Liver (tissue), 9 donors: Measurements from ENCODE around the gene LGALSL. TPM values are rescaled to one million over a fixed set of nuclear protein-coding genes. Genes with fewer than 3 reads are reported as not detected.

Experiments
- DNase-seq: peaks from one replicate; pipeline ENCODE4 v3.0.0-alpha.2; 2017; ENCODE audit warnings: low spot score
- H3K27ac ChIP-seq, 2 donors: one replicate each; pipeline ENCODE4 v1.7.0; 2013; ENCODE audit warnings: inconsistent platforms in 2 of 2, low read length in 2 of 2, control low read depth in 1 of 2, low read depth in 1 of 2, mild to moderate bottlenecking in 1 of 2
- H3K27me3 ChIP-seq, 4 donors: one replicate each; pipeline versions ENCODE4 v1.6.1 to v1.7.0; 2013; ENCODE audit warnings: low read length in 3 of 4, inconsistent platforms in 1 of 4, mild to moderate bottlenecking in 1 of 4, moderate library complexity in 1 of 4; ENCODE audit not compliant: control insufficient read depth in 4 of 4, insufficient read depth in 4 of 4
- H3K36me3 ChIP-seq, 4 donors: one replicate each; pipeline versions ENCODE4 v1.6.1 to v1.7.0; 2013; ENCODE audit warnings: low read length in 3 of 4, mild to moderate bottlenecking in 3 of 4, low read depth in 1 of 4, moderate library complexity in 1 of 4; ENCODE audit not compliant: control insufficient read depth in 4 of 4, insufficient read depth in 3 of 4
- H3K4me1 ChIP-seq, 4 donors: one replicate each; pipeline versions ENCODE4 v1.6.1 to v1.7.0; 2013; ENCODE audit warnings: low read length in 3 of 4, mild to moderate bottlenecking in 3 of 4, moderate library complexity in 1 of 4; ENCODE audit not compliant: control insufficient read depth in 4 of 4, insufficient read depth in 4 of 4
- H3K4me3 ChIP-seq, 3 donors: one replicate each; pipeline versions ENCODE4 v1.6.1 to v1.7.0; 2013; ENCODE audit warnings: low read length in 3 of 3, control low read depth in 1 of 3, low read depth in 1 of 3, mild to moderate bottlenecking in 1 of 3
- H3K9ac ChIP-seq, 2 donors: one replicate each; pipeline ENCODE4 v1.7.0; 2013; ENCODE audit warnings: low read length in 2 of 2, mild to moderate bottlenecking in 2 of 2, moderate library complexity in 2 of 2, control low read depth in 1 of 2, low read depth in 1 of 2
- H3K9me3 ChIP-seq, 4 donors: one replicate each; pipeline versions ENCODE4 v1.6.1 to v1.7.0; 2013; ENCODE audit warnings: low read length in 3 of 4; ENCODE audit not compliant: control insufficient read depth in 4 of 4
- EGR1 ChIP-seq, 2 donors: IDR thresholded peaks; 2 replicates each; pipeline ENCODE4 v1.6.1; 2016 to 2018; ENCODE audit warnings: antibody characterized with exemption in 2 of 2, low read depth in 2 of 2
- FOXA1 ChIP-seq: IDR thresholded peaks from 2 replicates; pipeline ENCODE4 v1.6.1; 2016; ENCODE audit warnings: antibody characterized with exemption
- HNF4A ChIP-seq, 2 donors: conservative IDR thresholded peaks; 2 replicates each; pipeline ENCODE4 v1.6.1; 2016; ENCODE audit warnings: antibody characterized with exemption in 2 of 2, mild to moderate bottlenecking in 2 of 2
- HNF4G ChIP-seq: IDR thresholded peaks from 2 replicates; pipeline ENCODE4 v1.6.1; 2016; ENCODE audit warnings: antibody characterized with exemption
- JUND ChIP-seq, 2 donors: IDR thresholded peaks; 2 replicates each; pipeline ENCODE4 v1.6.1; 2016; ENCODE audit warnings: antibody characterized with exemption in 2 of 2
- MAX ChIP-seq: IDR thresholded peaks from 2 replicates; pipeline ENCODE4 v1.6.1; 2016; ENCODE audit warnings: antibody characterized with exemption
- NR2F2 ChIP-seq: IDR thresholded peaks from 2 replicates; pipeline ENCODE4 v1.6.1; 2016; ENCODE audit warnings: antibody characterized with exemption
- SP1 ChIP-seq: IDR thresholded peaks from 2 replicates; pipeline ENCODE4 v1.6.1; 2018; ENCODE audit warnings: antibody characterized with exemption, mild to moderate bottlenecking
- TAF1 ChIP-seq: conservative IDR thresholded peaks from 2 replicates; pipeline ENCODE4 v1.6.1; 2016; ENCODE audit warnings: antibody characterized with exemption, mild to moderate bottlenecking
- YY1 ChIP-seq: IDR thresholded peaks from 2 replicates; pipeline ENCODE4 v1.6.1; 2016; ENCODE audit warnings: antibody characterized with exemption, mild to moderate bottlenecking
- ZBTB33 ChIP-seq: IDR thresholded peaks from 2 replicates; pipeline ENCODE4 v1.6.1; 2016; ENCODE audit warnings: antibody characterized with exemption
- WGBS: extraction: QIAGEN DNeasy Blood & Tissue Kit; methylation state at CpG from one replicate; pipeline ENCODE4 v1.1.7; 2013; 5-methylcytosine and 5-hydroxymethylcytosine counted together
- polyA plus RNA-seq, 2 donors: library from polyadenylated mRNA; stranded (reverse) in 1 of 2; unstranded in 1 of 2; fragments of 200-250 nt in 1 of 2; fragments of >200 nt in 1 of 2; fragmentation: Nextera tagmentation in 1 of 2; extraction: Ambion mirVana in 1 of 2; gene quantifications; one replicate each; pipeline versions ENCODE4 v1.2.1 to v1.2.3, GENCODE V29; 2013 to 2015
- total RNA-seq, 2 donors: library from RNA; depleted of rRNA; stranded (reverse); fragments of >200 nt; gene quantifications; one replicate each; pipeline ENCODE4 v1.2.3, GENCODE V29; 2014
- donor health status: healthy.
- donor health status: healthy.
- donor health status: healthy.
- donor health status: healthy.
- donor health status: healthy.

Gene LGALSL
- total and polyA plus RNA-seq, 4 donors = 2.4 to 8.7 (median 3.8) TPM

GRCh38 chr2:64498438-64498837, 44.5 kb downstream of the LGALSL start (continued):
- TF ChIP-seq ZBTB33 = no peak

- Histone ChIP-seq H3K27me3 (no peaks in the 10 kb centered on the region), H3K4me1 (no peaks in the 10 kb centered on the region), H3K9me3 (no peaks in the 10 kb centered on the region), H3K27ac (no peak overlapping the region), H3K4me3 (no peak overlapping the region), H3K9ac (no peak overlapping the region), H3K36me3 (no peaks in the 10 kb centered on the region)
- 95% methylated on average over 5 of the region's 5 CpGs for WGBS
- no peak for TF ChIP-seq ZBTB33
- no peak for TF ChIP-seq FOXA1
- TF ChIP-seq HNF4A (conservative IDR thresholded peaks at IDR 0.05) = no peak
- no peak for DNase-seq
Observed at GRCh38 chr2:64500549-64500948, 46.6 kb downstream of the LGALSL start.

GRCh38 chr2:64501946-64502345, 48.0 kb downstream of the LGALSL start:
- Histone ChIP-seq H3K9ac (no peak overlapping the region), H3K36me3 (no peaks in the 10 kb centered on the region), H3K9me3 (no peaks in the 10 kb centered on the region), H3K27me3 (no peaks in the 10 kb centered on the region), H3K4me1 (no peaks in the 10 kb centered on the region), H3K4me3 (no peak overlapping the region), H3K27ac (no peak overlapping the region)
- TF ChIP-seq NR2F2 (no peak), SP1 (no peak), JUND (IDR thresholded peaks at IDR 0.05) (no peak), MAX (no peak), HNF4G (no peak), EGR1 (IDR thresholded peaks at IDR 0.05; ENCODE audit: low read depth in 2 of 2) (no peak), ZBTB33 (no peak), HNF4A (conservative IDR thresholded peaks at IDR 0.05) (no peak), YY1 (no peak), TAF1 (no peak)
- no peak for DNase-seq
- WGBS = 71% methylated on average over 1 of the region's 1 CpG
